ENCODE data around the gene INHBA.
A peak's percentile ranks its signal among the peaks of the same experiment; 100 is the strongest.

Gene INHBA

DNA sequence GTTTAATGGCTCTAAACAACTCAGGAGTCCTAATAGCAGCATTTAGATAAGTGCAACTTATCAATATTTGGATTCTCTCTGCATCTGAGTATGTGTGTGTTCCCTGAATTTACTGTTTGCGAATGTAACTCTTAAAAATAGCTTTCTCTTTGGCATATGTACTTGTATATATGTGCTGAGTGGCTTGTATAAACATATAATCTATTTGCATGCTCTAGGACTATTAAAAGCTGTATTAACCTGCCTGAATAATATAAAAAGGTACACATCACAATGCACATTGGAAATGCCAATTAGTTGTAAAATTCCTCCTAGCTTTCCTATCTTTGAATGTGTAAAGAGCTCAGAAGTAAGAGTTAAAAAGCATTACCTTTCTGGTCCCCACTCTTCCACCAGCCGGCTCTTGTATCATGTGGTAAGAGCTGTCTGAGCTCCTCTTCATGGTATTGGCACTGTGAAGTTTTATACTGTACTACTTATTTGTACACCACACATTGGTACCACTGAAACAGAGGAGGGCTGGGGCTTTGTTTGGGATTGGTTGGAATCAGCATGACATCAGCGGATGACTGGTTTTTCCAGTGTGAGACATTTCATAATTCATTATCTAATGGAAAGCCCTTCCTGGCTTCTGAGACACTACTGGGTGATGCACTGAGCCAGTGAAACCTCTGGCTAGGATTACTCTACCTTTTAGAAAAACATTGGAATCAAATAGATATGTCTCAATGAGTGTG is at the start of gene INHBA:
TSS of gene INHBA (minus strand) at position 456 of the 737 bp plus-strand sequence. CDS start 2,716 bp downstream, outside the sequence.
- no peak for DNase-seq (ENCODE audit: low spot score)

DNA sequence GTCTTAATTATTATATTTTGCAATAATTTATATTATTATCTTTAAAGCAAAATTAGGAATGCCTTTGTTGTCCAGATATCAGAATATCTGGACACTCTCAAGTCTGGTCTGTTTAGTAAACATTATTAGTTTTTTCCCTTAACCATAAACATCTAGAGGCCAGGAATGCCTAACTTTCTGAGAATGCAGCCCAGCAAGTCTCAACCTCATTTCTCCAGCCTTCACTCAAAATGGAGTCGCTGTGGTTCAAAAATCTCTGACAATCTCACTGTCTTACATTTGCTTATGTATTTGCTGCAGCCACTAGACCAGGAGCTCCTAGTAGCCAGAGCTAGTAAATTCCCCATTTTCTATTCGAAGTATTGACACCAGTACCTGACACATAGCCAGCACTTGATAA is 49.7 kb upstream of the INHBA start:
- no peak for DNase-seq (ENCODE audit: low spot score)

DNA sequence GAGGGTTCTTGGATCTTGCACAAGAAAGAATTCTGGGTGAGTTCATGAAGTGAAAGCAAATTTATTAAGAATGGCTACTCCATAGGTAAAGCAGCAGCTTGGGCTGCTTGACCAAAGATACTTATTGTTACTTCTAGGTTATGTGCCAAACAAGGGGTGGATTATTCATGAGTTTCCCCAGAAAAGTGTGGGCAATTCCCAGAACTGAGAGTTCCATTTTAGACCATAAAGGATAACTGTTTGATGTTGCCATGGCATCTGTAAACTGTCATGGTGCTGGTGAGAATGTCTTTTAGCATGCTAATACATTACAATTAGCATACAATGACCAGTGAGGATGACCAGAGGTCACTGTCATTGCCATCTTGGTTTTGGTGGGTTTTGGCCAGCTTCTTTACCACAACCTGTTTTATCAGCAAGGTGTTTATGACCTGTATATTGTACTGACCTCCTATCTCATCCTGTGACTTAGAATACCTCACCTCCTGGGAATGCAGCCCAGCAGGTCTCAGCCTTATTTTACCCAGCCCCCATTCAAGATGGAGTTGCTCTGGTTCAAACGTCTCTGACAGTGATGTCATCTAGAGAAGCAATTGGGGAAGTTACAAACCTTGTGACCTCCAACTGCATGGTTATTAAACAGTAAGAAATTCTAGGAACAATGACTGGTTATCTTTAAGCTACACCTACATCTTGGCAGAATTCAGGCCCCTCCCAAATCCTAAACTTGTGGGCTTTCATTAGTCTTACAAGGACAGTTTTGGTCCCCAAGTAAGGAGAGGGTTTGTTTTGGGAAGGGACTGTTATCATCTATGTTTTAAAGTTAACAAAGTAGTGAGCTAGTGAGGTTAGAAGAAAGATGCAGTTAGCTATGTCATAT is 48.0 kb upstream of the INHBA start:
- no peak for DNase-seq (ENCODE audit: low spot score)

DNA sequence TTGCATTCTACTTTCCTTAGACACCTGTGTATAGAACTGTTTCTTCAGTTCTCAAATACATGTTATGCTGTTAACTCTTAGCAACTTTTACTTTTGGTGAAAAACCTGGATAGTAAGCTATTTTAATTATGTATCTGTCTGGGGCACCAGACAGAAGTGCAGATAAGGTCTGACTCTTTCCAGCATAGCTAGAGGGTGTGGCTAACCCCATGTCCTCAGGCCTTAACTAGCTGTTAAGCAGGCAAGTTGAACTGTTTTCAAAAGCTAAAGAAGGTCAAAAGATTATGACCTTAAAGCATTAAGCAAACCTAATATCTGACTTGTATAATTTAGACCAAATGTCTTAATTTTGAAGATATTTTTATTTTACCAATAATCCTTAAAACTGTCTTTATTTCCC is 45.1 kb upstream of the INHBA start:
- no peak for DNase-seq (ENCODE audit: low spot score)

DNA sequence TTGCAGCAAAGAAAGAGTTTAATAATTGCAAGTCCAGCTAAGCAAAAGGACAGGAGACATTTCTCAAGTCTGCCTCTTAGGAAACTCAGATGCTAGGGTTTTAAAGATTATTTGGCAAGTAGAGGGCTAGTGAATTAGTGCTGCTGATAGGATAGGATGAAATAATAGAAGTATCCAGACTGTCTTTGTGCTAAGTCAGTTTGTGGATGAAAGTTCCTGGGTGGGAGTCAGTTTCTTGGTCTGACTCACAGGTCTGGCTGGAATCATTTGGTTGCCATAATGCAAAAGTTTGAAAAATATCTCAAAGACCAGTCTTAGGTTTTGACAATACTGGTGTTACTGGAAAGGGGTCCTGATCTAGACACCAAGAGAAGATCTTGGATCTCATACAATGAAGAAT is 42.6 kb upstream of the INHBA start:
- no peak for DNase-seq (ENCODE audit: low spot score)

DNA sequence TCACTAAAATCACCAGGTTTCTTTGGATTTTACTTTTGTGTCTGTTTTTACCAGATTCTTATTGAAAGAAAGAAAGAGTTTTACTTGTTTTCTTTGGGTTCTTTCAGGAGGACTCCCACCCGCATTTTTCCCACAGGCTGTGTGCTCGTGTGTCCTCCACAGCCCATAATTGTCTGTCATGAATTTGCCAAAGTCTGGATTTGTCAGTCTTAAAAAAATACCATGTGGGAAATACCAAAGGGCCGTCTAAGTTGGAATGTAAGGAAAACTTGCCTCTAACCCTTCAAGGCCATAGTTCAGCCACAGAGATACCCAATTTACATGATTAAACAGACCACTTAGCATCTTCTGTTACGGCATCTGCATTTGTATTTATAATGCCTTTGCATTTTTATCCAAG is 41.3 kb upstream of the INHBA start:
- no peak for DNase-seq (ENCODE audit: low spot score)

DNA sequence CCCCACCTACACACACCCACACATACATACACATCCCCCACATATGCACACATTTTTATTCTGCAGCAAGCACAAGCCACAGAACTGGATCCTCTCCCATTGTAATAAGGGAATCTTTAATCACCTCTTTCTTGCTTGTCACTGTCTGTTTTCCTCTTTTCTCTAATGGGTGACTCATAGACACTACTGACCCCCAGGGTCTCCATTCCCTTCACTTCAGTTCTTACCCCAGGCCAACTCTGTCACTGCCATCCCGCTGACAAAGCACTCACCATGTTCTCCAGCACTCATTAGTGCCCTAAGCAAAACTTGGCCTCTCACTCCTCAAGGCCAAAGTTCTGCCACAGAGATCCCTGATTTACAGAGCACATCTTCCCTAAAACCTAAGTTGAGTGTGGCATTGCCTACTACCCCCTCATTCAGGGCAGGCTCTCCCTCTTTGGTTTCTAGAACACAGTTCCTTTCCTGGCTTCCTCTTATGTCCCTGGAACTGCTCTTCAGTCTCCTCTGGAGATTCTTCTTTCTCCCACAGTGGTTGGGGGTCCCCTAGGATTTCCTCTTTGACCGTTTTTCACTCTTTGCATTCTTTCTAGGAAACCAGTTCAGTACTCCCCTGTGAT is 39.6 kb upstream of the INHBA start:
- no peak for DNase-seq (ENCODE audit: low spot score)

DNA sequence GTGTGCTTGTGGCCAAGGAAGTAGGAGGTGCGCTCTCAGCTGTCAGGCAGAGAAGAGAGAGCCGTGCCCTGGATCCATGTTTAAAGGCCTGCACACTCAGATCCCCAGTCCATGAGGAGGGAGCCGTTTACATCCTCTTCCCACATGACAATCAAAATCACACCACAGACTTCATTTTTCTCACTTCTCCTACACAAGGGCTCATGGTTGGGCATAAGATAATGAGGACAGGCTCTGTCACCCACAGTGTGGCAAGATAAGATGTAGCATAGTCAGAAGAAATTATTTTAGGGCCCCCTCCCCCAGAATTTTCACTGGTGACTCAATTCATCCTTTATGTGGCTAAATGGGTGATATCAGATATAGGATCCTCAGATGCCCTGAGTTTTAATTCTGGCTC is 35.9 kb upstream of the INHBA start:
- DNase-seq (ENCODE audit: low spot score): no peak

DNA sequence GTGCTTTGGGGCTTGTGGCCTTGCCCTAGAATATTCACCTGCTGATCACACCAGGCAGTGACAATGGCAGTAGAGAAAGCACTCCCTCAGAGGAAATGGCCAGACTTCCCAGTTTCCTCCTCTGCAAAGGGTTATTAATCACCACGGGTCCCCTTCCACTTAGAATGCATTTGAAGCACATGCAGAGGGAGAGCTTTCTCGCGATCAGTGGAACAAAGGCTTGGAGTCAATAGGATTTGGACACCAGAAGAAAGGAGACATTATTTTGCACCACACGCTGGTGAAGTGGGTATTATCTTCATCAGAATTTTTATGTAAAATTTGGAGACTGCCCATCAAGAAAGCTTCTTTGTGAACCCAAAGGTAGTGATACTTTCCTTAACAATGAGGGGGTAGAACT is 35.4 kb upstream of the INHBA start:
- no peak for DNase-seq (ENCODE audit: low spot score)

DNA sequence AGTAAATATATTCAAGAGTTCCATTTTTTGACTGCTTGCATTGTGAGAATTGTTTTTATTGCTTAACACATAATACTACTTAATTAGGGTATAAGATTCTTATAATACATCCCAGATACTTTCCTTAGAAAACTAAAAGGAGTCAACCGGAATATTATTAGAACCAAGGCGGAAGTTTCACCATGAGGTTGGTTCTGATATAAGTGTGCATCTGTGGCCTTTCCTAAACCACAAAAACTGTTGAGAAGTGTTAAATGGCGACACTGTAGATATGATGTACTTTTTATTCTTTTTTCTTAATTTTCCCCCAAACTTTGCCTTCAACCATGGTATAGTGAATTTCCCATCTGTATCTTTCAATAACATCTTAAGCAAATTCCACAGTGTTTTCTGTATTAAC is 32.3 kb upstream of the INHBA start:
- DNase-seq (ENCODE audit: low spot score): no peak

DNA sequence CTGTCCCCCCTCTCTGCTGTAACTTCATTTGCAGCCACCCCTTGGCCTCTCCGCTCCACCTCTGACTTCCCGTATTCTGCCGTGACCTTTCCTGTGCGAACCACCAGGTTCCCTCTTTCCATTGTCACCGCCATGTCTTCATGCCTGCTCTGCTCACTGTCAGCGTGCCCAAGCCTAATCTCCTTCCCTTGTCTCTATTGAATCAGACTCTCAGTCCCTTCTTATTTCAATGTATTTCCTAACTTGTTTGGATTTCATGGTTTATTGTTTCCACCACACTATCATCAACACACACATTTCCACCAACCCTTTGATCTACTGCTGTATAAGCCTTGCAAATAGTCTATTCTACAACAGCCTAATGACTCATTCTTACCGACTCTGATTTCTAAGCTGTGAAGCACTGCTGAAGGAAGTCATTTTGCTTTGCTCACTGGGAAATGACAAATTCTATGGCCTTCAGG is 30.0 kb upstream of the INHBA start:
- no peak for DNase-seq (ENCODE audit: low spot score)

DNA sequence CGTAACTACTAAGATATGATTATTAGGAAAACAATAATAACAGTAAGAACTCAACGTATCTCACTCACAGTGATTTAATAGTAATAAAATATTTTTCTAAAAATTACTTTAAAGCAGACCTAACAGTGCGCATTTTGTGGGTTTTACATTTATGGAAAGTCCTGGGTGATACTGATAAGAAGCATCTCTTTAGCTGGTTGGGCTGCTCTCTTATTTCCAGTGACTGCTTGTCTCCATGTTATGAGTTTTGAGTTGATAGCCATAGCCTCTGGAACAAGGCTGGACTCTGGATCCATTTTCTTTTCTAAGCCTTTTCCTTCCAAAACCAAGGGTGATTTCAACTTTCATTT is 29.5 kb upstream of the INHBA start:
- DNase-seq (ENCODE audit: low spot score): no peak

DNA sequence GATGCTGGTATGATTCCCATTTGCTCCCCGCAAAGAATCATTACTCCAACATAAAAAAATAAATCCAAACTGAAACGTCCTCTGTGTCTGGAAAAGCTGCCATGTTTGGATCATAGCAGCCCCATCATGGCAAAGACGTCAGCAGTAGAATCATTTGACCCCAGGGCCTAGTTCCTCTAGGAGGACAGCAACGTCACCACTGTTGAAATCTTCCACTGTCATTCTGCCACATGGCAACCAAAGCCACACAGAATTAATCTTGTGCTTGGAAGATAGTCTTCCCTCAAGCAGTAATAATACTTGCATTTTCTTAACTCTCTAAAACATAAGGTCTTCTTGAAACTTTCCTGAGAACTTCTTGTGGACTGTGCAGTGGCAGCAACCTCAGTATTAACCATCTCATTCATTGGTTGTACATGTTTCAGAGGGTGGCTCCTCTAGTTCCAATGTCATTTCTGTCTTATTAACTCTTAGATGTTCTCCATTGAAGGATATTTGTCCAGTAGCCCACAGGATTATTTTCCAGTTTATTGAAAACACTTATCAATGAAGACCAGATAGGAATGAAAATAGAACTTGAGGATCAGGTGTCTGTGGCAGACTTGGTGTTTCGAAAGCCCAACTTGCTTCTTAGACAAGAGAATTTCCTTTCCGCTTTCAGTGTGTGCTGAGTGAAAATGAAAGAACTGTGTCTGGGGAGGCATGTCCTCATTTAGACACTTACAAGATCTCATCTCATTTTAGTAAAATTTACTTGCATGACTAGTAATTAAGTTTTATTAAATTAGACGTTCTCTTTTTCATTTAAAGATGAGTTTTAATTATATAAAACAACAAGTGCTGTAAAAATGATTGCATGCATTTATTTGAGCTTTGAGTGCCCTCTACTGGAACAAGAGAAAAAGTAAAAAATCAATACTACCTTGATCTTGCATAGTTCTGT is 28.9 kb upstream of the INHBA start:
- peak; percentile 37 for DNase-seq (ENCODE audit: low spot score)

DNA sequence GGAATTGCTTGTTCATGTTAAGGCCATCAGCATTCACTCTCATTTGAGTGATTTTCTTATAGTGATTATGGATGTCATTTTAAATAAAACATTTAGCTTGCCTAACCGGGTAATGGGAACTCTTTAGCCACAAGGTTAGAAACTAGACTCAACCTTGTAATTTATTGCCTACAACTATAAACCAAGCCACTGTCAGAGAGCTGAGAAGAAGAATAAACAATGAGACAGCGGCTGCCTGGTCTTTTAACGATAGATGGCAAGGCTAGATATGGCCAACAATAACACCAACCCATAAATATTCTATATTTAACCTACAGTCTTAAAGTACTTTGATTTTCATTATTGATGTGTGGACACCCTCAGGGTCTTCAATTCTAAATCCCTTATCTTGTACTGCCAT is 27.8 kb upstream of the INHBA start:
- DNase-seq (ENCODE audit: low spot score): no peak

DNA sequence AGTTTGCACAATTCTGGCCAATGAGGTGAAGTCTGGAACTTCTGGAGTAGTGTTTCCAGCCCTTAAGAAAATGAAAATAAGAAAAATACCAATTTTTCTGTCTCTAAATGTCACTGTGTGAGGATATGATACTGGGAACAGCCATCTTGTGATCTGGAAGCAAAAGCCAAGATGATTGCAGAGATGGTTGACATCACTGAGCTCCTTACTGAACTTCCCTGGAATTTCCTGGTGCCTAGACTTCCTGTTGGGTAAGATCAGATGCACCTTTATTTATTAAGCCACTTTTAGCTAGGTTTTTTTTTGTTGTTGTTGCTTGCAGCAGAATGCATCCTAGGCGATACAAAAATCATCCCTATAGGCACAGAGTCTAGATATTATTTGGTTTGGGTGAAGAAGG is 27.3 kb upstream of the INHBA start:
- DNase-seq (ENCODE audit: low spot score): no peak

DNA sequence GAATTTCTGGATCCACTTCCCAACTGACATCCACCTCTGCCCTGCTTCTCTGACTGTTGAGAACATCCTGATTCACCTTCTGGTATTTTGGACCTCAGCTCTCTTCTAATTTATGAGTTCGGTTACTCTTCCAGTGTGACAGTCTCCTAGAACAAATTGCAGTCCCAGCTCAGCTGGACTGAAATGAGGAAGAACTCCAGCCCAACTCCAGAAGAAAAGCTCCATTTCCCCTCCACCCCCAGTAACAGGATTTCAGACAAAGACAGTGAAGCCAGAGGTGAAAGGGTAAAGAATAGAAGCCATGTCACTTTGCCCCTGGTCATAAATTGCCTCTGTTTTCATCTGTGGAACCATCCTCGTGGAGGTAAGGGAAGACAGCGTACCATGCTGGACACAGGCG is 26.2 kb upstream of the INHBA start:
- DNase-seq (ENCODE audit: low spot score): no peak

DNA sequence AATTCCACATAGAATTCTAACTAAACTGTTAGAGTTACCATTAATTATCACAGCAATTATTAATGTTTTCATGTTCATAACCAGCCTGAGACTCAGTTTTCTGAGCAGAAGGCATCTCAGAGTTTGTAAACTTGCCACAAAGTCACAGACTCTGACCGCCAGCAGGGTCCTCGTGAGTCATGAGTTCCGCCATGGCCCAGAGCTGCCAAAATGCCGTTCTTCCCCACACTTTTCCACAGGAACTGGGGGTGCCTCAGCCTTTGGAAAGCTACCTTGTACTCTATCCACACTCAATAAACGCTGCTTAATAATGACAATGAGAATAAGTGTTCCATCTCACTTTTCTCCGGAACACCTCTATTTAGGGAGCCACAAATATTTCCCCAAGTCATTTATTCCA is 22.1 kb upstream of the INHBA start:
- no peak for DNase-seq (ENCODE audit: low spot score)

DNA sequence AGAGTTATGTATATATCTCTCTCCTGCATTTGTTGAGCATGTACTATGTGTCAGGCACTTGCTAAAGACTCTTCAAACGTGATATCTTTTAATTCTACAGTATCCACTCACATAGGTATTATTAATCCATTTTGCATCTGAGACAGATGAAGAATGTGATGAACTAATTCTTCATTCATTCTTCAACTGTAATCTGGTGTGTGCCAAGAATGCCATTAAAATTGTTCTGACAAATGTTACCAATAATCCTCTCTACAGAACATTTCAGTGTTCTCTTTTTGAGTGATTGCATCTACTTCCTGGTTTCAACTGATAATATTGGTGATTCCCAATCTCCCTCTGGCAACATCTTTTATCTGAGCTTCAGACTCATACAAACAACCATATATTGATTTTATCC is 18.0 kb upstream of the INHBA start:
- no peak for DNase-seq (ENCODE audit: low spot score)

DNA sequence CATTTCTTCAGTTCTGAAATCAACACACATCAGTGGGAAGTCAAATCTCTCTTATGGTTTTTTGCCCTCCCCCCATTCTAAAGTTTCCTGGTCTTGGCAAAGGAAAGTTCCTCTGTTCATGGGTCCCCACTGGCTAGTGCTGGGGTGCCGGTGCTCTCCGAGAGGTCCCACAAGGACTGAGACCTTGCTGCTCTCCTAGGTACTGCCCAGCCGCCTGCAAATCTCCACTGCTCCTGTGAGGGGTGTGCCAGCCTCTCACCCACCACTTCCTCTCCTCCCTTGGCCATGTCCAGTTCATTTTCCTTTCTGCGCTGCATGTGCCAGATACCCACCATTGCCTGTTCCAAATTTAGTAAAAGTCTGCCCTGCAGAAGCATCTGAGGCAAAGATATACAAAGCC is 17.2 kb upstream of the INHBA start:
- no peak for DNase-seq (ENCODE audit: low spot score)

DNA sequence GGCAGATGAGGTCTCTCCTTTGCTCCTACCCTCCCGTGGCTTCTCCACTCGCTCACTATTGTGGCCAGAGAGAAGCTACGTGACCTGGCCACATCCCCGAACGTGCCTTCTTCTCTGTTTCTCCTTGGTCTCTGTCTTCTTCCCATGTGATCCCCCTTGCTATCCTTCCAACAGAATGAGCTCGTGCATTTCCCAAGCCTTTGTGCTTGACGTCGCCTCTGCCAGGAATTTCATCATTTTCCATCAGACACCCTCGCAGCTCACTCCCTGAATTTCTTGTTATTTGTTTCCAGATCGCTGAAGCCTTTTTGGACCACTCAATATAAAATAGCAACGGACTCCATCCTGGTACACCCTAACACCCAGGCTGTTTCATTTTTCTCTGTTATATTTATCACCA is 13.8 kb upstream of the INHBA start:
- no peak for DNase-seq (ENCODE audit: low spot score)

DNA sequence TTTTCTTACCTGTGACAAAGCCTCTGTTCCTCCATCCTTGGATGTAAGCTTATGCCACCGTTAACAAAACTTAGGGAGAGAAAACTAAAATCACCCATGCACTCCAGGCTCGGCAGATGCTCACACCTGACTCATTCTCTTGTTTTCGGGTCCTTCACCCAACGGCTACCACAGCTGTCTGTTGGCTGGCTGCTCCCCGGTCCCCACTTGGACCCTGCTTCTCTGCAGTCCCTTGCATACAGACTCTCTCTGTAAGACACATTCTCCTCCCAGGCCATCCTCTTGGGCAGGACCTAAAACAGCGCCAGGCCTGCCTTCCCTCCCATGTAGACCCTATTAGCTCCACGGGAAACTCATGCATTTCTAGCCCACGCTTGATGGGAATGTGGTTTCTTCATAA is 12.1 kb upstream of the INHBA start:
- DNase-seq (ENCODE audit: low spot score): no peak

All from putamen (tissue), 1 donor.